Measurements from ENCODE around the gene TRPV6.

Gene TRPV6

GRCh38 chr7:142898377-142899170 lies 13.0 kb upstream of the TRPV6 start:
- no peaks in the 10 kb centered on the region for H3K27me3 ChIP-seq (ENCODE audit: insufficient read depth, low read depth, severe bottlenecking)
- H3K4me3 ChIP-seq (ENCODE audit: low read depth, low read length): no peak overlapping the region
- no peak for TF ChIP-seq CTCF (IDR thresholded peaks at IDR 0.05; ENCODE audit: low read depth, low read length)
- no peaks in the 10 kb centered on the region for H3K9me3 ChIP-seq (ENCODE audit: severe bottlenecking)
- DNase-seq: no peak
- no peaks in the 10 kb centered on the region for H3K36me3 ChIP-seq
- no peak overlapping the region for H3K27ac ChIP-seq

DNA sequence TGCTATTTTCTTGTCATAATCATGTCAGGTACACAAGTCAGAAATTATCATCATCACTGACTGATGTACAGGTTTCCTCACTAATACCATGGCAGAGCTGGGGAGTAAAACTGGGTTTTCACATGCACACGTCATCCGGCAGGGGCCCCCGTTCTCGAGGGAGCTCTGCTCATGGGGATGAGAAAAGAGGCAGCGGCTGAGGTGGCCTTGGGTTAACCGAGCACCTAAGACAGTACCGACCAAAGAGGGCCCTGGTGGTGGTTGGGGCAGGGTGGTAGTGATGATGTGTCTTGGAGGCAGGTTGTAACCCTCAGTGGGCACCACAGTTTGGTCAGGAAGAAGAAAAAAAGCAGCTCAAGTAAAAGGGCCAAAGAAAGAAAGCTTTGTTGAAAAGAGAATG lies 12.1 kb upstream of the TRPV6 start:
- TF ChIP-seq CTCF (IDR thresholded peaks at IDR 0.05; ENCODE audit: low read depth, low read length): no peak
- Histone ChIP-seq H3K4me3 (ENCODE audit: low read depth, low read length) (no peak overlapping the region), H3K9me3 (ENCODE audit: severe bottlenecking) (no peaks in the 10 kb centered on the region), H3K36me3 (no peaks in the 10 kb centered on the region), H3K27me3 (ENCODE audit: insufficient read depth, low read depth, severe bottlenecking) (no peaks in the 10 kb centered on the region), H3K27ac (no peak overlapping the region)
- no peak for DNase-seq

GRCh38 chr7:142896741-142897379 lies 11.3 kb upstream of the TRPV6 start:
- Histone ChIP-seq H3K4me3 (ENCODE audit: low read depth, low read length) (no peak overlapping the region), H3K27ac (no peak overlapping the region), H3K36me3 (no peaks in the 10 kb centered on the region), H3K27me3 (ENCODE audit: insufficient read depth, low read depth, severe bottlenecking) (no peaks in the 10 kb centered on the region), H3K9me3 (ENCODE audit: severe bottlenecking) (no peaks in the 10 kb centered on the region)
- no peak for DNase-seq
- no peak for TF ChIP-seq CTCF (IDR thresholded peaks at IDR 0.05; ENCODE audit: low read depth, low read length)

DNA sequence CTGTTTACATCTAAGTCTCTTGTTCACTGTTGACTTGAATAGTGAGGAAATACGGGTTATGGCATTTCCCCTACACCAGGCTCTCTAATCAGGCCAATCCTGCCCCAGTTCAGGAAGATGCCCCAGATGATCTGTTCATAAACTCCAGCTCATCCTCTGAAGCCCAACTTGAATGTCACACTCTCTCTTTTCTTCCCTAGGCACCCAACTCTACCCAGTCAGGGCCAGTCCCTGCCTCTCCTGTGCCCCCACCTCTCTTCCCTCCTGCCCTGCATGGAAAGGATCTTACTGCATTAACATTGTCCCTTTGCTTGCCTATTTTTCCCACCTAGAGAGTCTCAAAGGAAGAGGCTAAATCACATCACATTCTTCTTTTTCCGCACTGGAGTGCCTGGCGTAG lies 10.6 kb upstream of the TRPV6 start:
- no peak for TF ChIP-seq CTCF (IDR thresholded peaks at IDR 0.05; ENCODE audit: low read depth, low read length)
- DNase-seq: no peak
- H3K27me3 ChIP-seq (ENCODE audit: insufficient read depth, low read depth, severe bottlenecking): no peaks in the 10 kb centered on the region
- no peaks in the 10 kb centered on the region for H3K9me3 ChIP-seq (ENCODE audit: severe bottlenecking)
- no peak overlapping the region; the same call in 1 of the 2 replicates for H3K27ac ChIP-seq
- H3K4me3 ChIP-seq (ENCODE audit: low read depth, low read length): no peak overlapping the region
- no peaks in the 10 kb centered on the region for H3K36me3 ChIP-seq

GRCh38 chr7:142894985-142895593 lies 9.5 kb upstream of the TRPV6 start:
- TF ChIP-seq CTCF (IDR thresholded peaks at IDR 0.05; ENCODE audit: low read depth, low read length): no peak
- H3K9me3 ChIP-seq (ENCODE audit: severe bottlenecking): no peaks in the 10 kb centered on the region
- no peaks in the 10 kb centered on the region for H3K36me3 ChIP-seq
- no peaks in the 10 kb centered on the region for H3K27me3 ChIP-seq (ENCODE audit: insufficient read depth, low read depth, severe bottlenecking)
- no peak overlapping the region for H3K4me3 ChIP-seq (ENCODE audit: low read depth, low read length)
- DNase-seq: no peak
- H3K27ac ChIP-seq: no peak overlapping the region
